Activated T-cell treated with anti-CD3 and anti-CD28 coated beads, Interleukin-2, amount 50 U/mL, for 48 hours (primary cell): ENCODE results near the gene CDK11A.
"Not testable (repeated sequence)": the region's sequence is repeated elsewhere in the genome, so short reads cannot be mapped to it uniquely, and the experiment has no call there.

Source experiments
- DNase-seq, 2 experiments: peaks; one replicate each; pipeline ENCODE4 v3.0.0-alpha.2; 2020

CDK11A gene

GRCh38 chr1:1753607-1754005, 29.4 kb upstream of the CDK11A start:
- DNase-seq, result no peak

- DNase-seq, result no peak
Measured at GRCh38 chr1:1752636-1753606, 28.8 kb upstream of the CDK11A start.

GRCh38 chr1:1752190-1752589, 28.0 kb upstream of the CDK11A start:
- no peak for DNase-seq

- DNase-seq, result not testable (repeated sequence)
Measured at GRCh38 chr1:1749941-1750340, 25.8 kb upstream of the CDK11A start.

GRCh38 chr1:1748686-1749321, 24.6 kb upstream of the CDK11A start:
- DNase-seq, result no peak

- not testable (repeated sequence) for DNase-seq
Measured at GRCh38 chr1:1746566-1746909, 22.4 kb upstream of the CDK11A start.

GRCh38 chr1:1745651-1746565, 21.8 kb upstream of the CDK11A start:
- peak; percentile 82 to 86 for DNase-seq

- DNase-seq, result not testable (repeated sequence)
Measured at GRCh38 chr1:1742529-1742928, 18.4 kb upstream of the CDK11A start.

- not testable (repeated sequence) for DNase-seq
Measured at GRCh38 chr1:1741013-1741412, 16.9 kb upstream of the CDK11A start.

GRCh38 chr1:1738799-1739337, 14.7 kb upstream of the CDK11A start:
- DNase-seq, result not testable (repeated sequence)

- DNase-seq, result not testable (repeated sequence)
Measured at GRCh38 chr1:1737675-1738590, 13.8 kb upstream of the CDK11A start.

- DNase-seq, result no peak
Measured at GRCh38 chr1:1732381-1732780, 8.2 kb upstream of the CDK11A start.

GRCh38 chr1:1730870-1731269, 6.7 kb upstream of the CDK11A start:
- DNase-seq, result no peak

GRCh38 chr1:1730230-1730629, 6.1 kb upstream of the CDK11A start:
- DNase-seq, result not testable (repeated sequence)

GRCh38 chr1:1729116-1729816, 5.1 kb upstream of the CDK11A start:
- not testable (repeated sequence) for DNase-seq

- not testable (repeated sequence) for DNase-seq
Measured at GRCh38 chr1:1728308-1729005, 4.3 kb upstream of the CDK11A start.

GRCh38 chr1:1727131-1727651, 3.0 kb upstream of the CDK11A start:
- not testable (repeated sequence) for DNase-seq

GRCh38 chr1:1726088-1726487, 1.9 kb upstream of the CDK11A start:
- DNase-seq, result not testable (repeated sequence)

GRCh38 chr1:1721201-1721600, 3.0 kb downstream of the CDK11A start:
- no peak for DNase-seq
